H1 (cell line): ENCODE results near the gene GPT2. TPM values are rescaled to one million over a fixed set of nuclear protein-coding genes. Genes with fewer than 3 reads are reported as not detected.

ENCODE experiments used
- CTCF ChIA-PET: fragments of 300-600 bp; sonication (Branson Sonifier 250); formaldehyde crosslinking; loops from one replicate; lab custom pipeline; 2021; ENCODE audit not compliant: partially characterized antibody; lab: Charles Lee
- POLR2A ChIA-PET: fragments of 300-600 bp; sonication (Branson Sonifier 250); formaldehyde crosslinking; loops from one replicate; lab custom pipeline; 2021; ENCODE audit warnings: inconsistent platforms; ENCODE audit not compliant: partially characterized antibody; lab: Charles Lee
- DNase-seq, 2 experiments: peaks; one replicate each; pipeline versions ENCODE4 v3.0.0 to v3.0.0-alpha.2; 2010 to 2022; ENCODE audit warnings: low spot score in 2 of 2, low read depth in 1 of 2, mixed read lengths in 1 of 2
- FAIRE-seq: peaks from 2 replicates; lab custom pipeline; 2011; peaks lifted over from hg19 to GRCh38; lab: Jason Lieb, UNC
- H2AFZ ChIP-seq: 2 replicates; pipeline ENCODE4 v1.8.1; 2012; ENCODE audit warnings: low read length, inconsistent platforms
- H2AK5ac ChIP-seq: 2 replicates; pipeline ENCODE4 v1.6.1; 2013; ENCODE audit warnings: low read depth, low read length
- H2BK120ac ChIP-seq: replicated peaks from 2 replicates; pipeline ENCODE3; 2013; ENCODE audit warnings: low read depth, low read length, inconsistent platforms
- H2BK12ac ChIP-seq: 2 replicates; pipeline ENCODE4 v1.6.1; 2013; ENCODE audit warnings: low read depth, low read length
- H2BK15ac ChIP-seq: 2 replicates; pipeline ENCODE4 v1.6.1; 2013; ENCODE audit warnings: low read length
- H2BK20ac ChIP-seq: 2 replicates; pipeline ENCODE4 v1.6.1; 2013; ENCODE audit warnings: low read length
- H2BK5ac ChIP-seq: 2 replicates; pipeline ENCODE4 v1.6.1; 2013; ENCODE audit warnings: low read depth, low read length
- H3K14ac ChIP-seq: 2 replicates; pipeline ENCODE4 v1.6.1; 2013; ENCODE audit warnings: inconsistent platforms; ENCODE audit not compliant: insufficient read length
- H3K18ac ChIP-seq: 2 replicates; pipeline ENCODE4 v1.6.1; 2013; ENCODE audit warnings: low read length; ENCODE audit errors: extremely low read depth
- H3K23ac ChIP-seq: 2 replicates; pipeline ENCODE4 v1.6.1; 2013; ENCODE audit warnings: inconsistent platforms; ENCODE audit not compliant: insufficient read length
- H3K23me2 ChIP-seq: 2 replicates; pipeline ENCODE4 v1.6.1; 2013; ENCODE audit warnings: low read depth, low read length
- H3K27ac ChIP-seq: 2 replicates; pipeline ENCODE4 v1.6.1; 2011; ENCODE audit warnings: low read depth, low read length, inconsistent platforms
- H3K27me3 ChIP-seq, 4 experiments: replicated peaks in 1 of 4; 1 replicate in 1 of 4; 2 replicates in 3 of 4; pipeline versions ENCODE4 v1.6.1 to v1.8.1; 2011 to 2013; ENCODE audit warnings: low read length in 3 of 4, mild to moderate bottlenecking in 3 of 4, inconsistent platforms in 2 of 4, mixed read lengths in 2 of 4, moderate library complexity in 1 of 4; ENCODE audit not compliant: control insufficient read depth in 3 of 4, insufficient read depth in 3 of 4; ENCODE audit errors: extremely low read depth in 1 of 4
- H3K36me3 ChIP-seq, 4 experiments: 2 replicates each; pipeline versions ENCODE4 v1.6.1 to v1.8.1; 2011 to 2013; ENCODE audit warnings: mild to moderate bottlenecking in 4 of 4, low read length in 3 of 4, moderate library complexity in 2 of 4, control low read depth in 1 of 4, inconsistent platforms in 1 of 4; ENCODE audit not compliant: insufficient read depth in 4 of 4, control insufficient read depth in 2 of 4
- H3K4ac ChIP-seq: replicated peaks from 2 replicates; pipeline ENCODE3; 2013; ENCODE audit warnings: low read length, low read depth, mixed read lengths, inconsistent platforms; ENCODE audit not compliant: insufficient read length
- H3K4me1 ChIP-seq, 4 experiments: replicated peaks in 1 of 4; 1 replicate in 1 of 4; 2 replicates in 3 of 4; pipeline versions ENCODE4 v1.6.1 to v1.8.1; 2011 to 2013; ENCODE audit warnings: low read length in 3 of 4, inconsistent platforms in 2 of 4, mixed read lengths in 1 of 4; ENCODE audit not compliant: insufficient read depth in 4 of 4, control insufficient read depth in 3 of 4
- H3K4me2 ChIP-seq, 2 experiments: 2 replicates each; pipeline versions ENCODE4 v1.6.1 to v1.8.1; 2011 to 2013; ENCODE audit warnings: low read depth in 2 of 2, low read length in 2 of 2, control low read depth in 1 of 2, inconsistent platforms in 1 of 2, mild to moderate bottlenecking in 1 of 2; ENCODE audit not compliant: insufficient read depth in 1 of 2
- H3K4me3 ChIP-seq, 4 experiments: fragments of 200-600, 300-600 bp in 1 of 4; sonication (generic), shearing (Covaris generic), sonication (Bioruptor Twin) in 1 of 4; 2 replicates each; pipeline versions ENCODE4 v1.5.1 to v1.8.1; 2011 to 2016; ENCODE audit warnings: low read length in 4 of 4, low read depth in 3 of 4, control low read depth in 2 of 4, inconsistent platforms in 2 of 4, mild to moderate bottlenecking in 2 of 4, mixed read lengths in 1 of 4, moderate library complexity in 1 of 4; ENCODE audit not compliant: insufficient read depth in 2 of 4; ENCODE audit errors: extremely low read depth in 1 of 4
- H3K56ac ChIP-seq: replicated peaks from 2 replicates; pipeline ENCODE3; 2013; ENCODE audit warnings: low read depth, mild to moderate bottlenecking, mixed read lengths, low read length, inconsistent platforms; ENCODE audit not compliant: insufficient read length
- H3K79me1 ChIP-seq: 2 replicates; pipeline ENCODE4 v1.6.1; 2013; ENCODE audit warnings: low read depth, low read length, control low read depth
- H3K79me2 ChIP-seq, 2 experiments: 2 replicates each; pipeline versions ENCODE4 v1.6.1 to v1.8.1; 2012 to 2013; ENCODE audit warnings: low read length in 2 of 2, mild to moderate bottlenecking in 2 of 2, inconsistent platforms in 1 of 2; ENCODE audit not compliant: insufficient read depth in 2 of 2, control insufficient read depth in 1 of 2
- H3K9ac ChIP-seq, 4 experiments: replicated peaks in 1 of 4; 1 replicate in 1 of 4; 2 replicates in 3 of 4; pipeline versions ENCODE4 v1.6.1 to v1.8.1; 2011 to 2013; ENCODE audit warnings: low read depth in 3 of 4, low read length in 3 of 4, control low read depth in 2 of 4, mild to moderate bottlenecking in 2 of 4, moderate library complexity in 2 of 4, inconsistent platforms in 1 of 4; ENCODE audit errors: extremely low read depth in 1 of 4
- H3K9me3 ChIP-seq, 2 experiments: 2 replicates each; pipeline versions ENCODE4 v1.6.1 to v1.8.1; 2012 to 2013; ENCODE audit warnings: mild to moderate bottlenecking in 2 of 2, moderate library complexity in 2 of 2, control low read depth in 1 of 2, inconsistent platforms in 1 of 2, low read depth in 1 of 2, low read length in 1 of 2, mixed read lengths in 1 of 2; ENCODE audit not compliant: insufficient read depth in 2 of 2
- H4K20me1 ChIP-seq, 2 experiments: replicated peaks in 1 of 2; 2 replicates each; pipeline versions ENCODE3 to v1.8.1; 2011 to 2013; ENCODE audit warnings: inconsistent platforms in 2 of 2, low read length in 2 of 2, mild to moderate bottlenecking in 1 of 2; ENCODE audit not compliant: insufficient read depth in 2 of 2, control insufficient read depth in 1 of 2
- H4K5ac ChIP-seq: 2 replicates; pipeline ENCODE4 v1.6.1; 2013; ENCODE audit warnings: low read length, low read depth, mixed read lengths, inconsistent platforms; ENCODE audit not compliant: insufficient read length
- H4K8ac ChIP-seq: 2 replicates; pipeline ENCODE4 v1.8.0; 2013; ENCODE audit warnings: mild to moderate bottlenecking, moderate library complexity, low read length, inconsistent platforms; ENCODE audit not compliant: insufficient read depth; ENCODE audit errors: extremely low read depth
- H4K91ac ChIP-seq: replicated peaks from 2 replicates; pipeline ENCODE3; 2013; ENCODE audit warnings: low read length, mixed read lengths, inconsistent platforms; ENCODE audit not compliant: insufficient read length
- CTBP2 ChIP-seq: IDR thresholded peaks from 2 replicates; pipeline ENCODE4 v1.7.0; 2011; ENCODE audit warnings: borderline replicate concordance, mild to moderate bottlenecking, moderate library complexity, mixed read lengths, low read length; ENCODE audit not compliant: insufficient read depth, insufficient read length
- EGR1 ChIP-seq: IDR thresholded peaks from 2 replicates; pipeline ENCODE4 v1.6.1; 2011; ENCODE audit warnings: low read depth, low read length, borderline replicate concordance
- EZH2 ChIP-seq: fragments of 200-600 bp; sonication (generic); IDR thresholded peaks from 2 replicates; pipeline ENCODE4 v1.7.1; 2012; ENCODE audit warnings: low read depth, mild to moderate bottlenecking, moderate library complexity, low read length, inconsistent platforms; ENCODE audit not compliant: severe bottlenecking
- GTF2F1 ChIP-seq: IDR thresholded peaks from 2 replicates; pipeline ENCODE4 v1.6.1; 2012; ENCODE audit warnings: low read depth, low read length, improper control_type of control experiment, borderline replicate concordance
- KDM4A ChIP-seq: IDR thresholded peaks from one replicate; pipeline ENCODE4 v1.7.1; 2012; ENCODE audit warnings: low read depth, mild to moderate bottlenecking, moderate library complexity, low read length, inconsistent platforms; ENCODE audit not compliant: severe bottlenecking
- PHF8 ChIP-seq: fragments of 200-600 bp; sonication (generic); conservative IDR thresholded peaks from 2 replicates; pipeline ENCODE4 v1.7.1; 2012; ENCODE audit warnings: low read depth, mild to moderate bottlenecking, inconsistent platforms, low read length, moderate library complexity
- RFX5 ChIP-seq: IDR thresholded peaks from 2 replicates; pipeline ENCODE4 v1.6.1; 2011; ENCODE audit warnings: low read depth, low read length, improper control_type of control experiment, borderline replicate concordance
- SP1 ChIP-seq: IDR thresholded peaks from 2 replicates; pipeline ENCODE4 v1.6.1; 2011; ENCODE audit warnings: low read depth, low read length
- WGBS, 2 experiments: shearing (Covaris generic) in 1 of 2; methylation state at CpG; one replicate each; pipeline versions ENCODE4 v1.1.6 to v1.1.7; 2013 to 2015; ENCODE audit warnings: low lambda C conversion rate in 2 of 2, mixed read lengths in 2 of 2, inconsistent platforms in 1 of 2, low coverage in 1 of 2, missing lambda C conversion rate in 1 of 2; ENCODE audit not compliant: insufficient replicate concordance in 2 of 2, insufficient coverage in 1 of 2, insufficient read length in 1 of 2; ENCODE audit errors: extremely low coverage in 1 of 2, missing lambda C conversion rate in 1 of 2; 5-methylcytosine and 5-hydroxymethylcytosine counted together
- polyA plus RNA-seq, 7 experiments: library from polyadenylated mRNA; depleted of rRNA in 3 of 7; stranded (reverse) in 5 of 7; unstranded in 2 of 7; fragments of >200 nt in 5 of 7; fragments of 200-250 nt in 2 of 7; gene quantifications; 1 replicate in 5 of 7; 2 replicates in 1 of 7; 4 replicates in 1 of 7; pipeline versions ENCODE4 v1.2.1 to v1.2.3, GENCODE V29; 2011 to 2013; ENCODE audit warnings: missing spikeins in 2 of 7, mixed read lengths in 2 of 7
- total RNA-seq: library from RNA; stranded (reverse); fragmentation: NEBNext Ultra II Directional; extraction: Animal tissue kit (Norgen Biotek cat#: 25700); gene quantifications from 2 replicates; pipeline ENCODE4 v1.2.1, GENCODE V29; 2021
- TF ChIP-seq, protein P1 (sequence below): IDR thresholded peaks from 2 replicates; pipeline ENCODE4 v1.6.1; 2012; ENCODE audit warnings: low read length, inconsistent platforms
- TF ChIP-seq, protein P2 (sequence below): IDR thresholded peaks from 2 replicates; pipeline ENCODE4 v1.6.1; 2012; ENCODE audit warnings: inconsistent platforms

Gene GPT2
- total and polyA plus RNA-seq, 2 of the 8 experiments (the other 6 are each of a cell fraction or from before 2014, with no cell fraction given), result 71.6 to 94.1 TPM

DNA sequence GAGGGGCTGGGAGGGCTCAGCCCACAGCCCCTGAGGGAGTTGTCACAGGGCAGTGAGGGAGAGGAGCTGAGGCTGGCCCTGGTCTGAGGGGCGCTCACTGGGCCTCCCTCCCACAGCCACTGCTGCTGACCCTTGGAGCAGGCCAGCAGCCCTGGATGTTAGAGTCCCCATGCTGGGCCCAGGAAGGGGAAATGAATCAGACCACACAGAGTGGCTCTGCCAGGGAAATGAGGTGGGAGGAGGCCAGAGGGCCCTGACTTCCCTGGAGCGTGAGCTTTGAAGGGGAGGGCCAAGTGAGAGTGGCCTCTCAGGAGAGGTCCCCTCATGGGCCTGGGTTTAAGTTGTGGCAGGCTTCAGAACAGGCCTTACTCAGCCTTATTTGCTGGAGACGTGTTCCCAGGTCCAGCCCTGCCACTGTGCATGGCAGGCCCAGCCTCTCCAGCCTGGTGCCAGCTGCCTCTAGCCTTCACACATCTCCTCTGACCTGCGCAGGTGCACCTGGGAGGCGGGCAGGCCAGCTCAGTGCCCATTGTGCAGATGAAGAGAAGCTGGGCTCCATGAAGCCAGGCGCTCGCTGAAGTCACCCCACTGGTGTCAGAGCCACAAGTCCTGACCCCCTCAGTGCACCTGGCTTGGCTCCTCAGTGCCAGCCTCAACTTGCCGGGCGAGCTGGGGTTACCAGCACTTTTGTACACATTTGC is 15.4 kb downstream of the GPT2 start:
- POLR2A ChIA-PET, result interaction anchor here (0.7 to 22.7 kb wide), 10 partner anchors 10 to 85 kb away, joined by 3 to 580 read pairs (median 6); partner anchors contain the start of genes C16orf87 and GPT2
- no peak for FAIRE-seq
- TF ChIP-seq KDM4A (no peak), GTF2F1 (no peak), CTBP2 (no peak), RFX5 (no peak), EGR1 (no peak), EZH2 (no peak), SP1 (no peak), PHF8 (no peak)
- TF ChIP-seq, protein P1, sequence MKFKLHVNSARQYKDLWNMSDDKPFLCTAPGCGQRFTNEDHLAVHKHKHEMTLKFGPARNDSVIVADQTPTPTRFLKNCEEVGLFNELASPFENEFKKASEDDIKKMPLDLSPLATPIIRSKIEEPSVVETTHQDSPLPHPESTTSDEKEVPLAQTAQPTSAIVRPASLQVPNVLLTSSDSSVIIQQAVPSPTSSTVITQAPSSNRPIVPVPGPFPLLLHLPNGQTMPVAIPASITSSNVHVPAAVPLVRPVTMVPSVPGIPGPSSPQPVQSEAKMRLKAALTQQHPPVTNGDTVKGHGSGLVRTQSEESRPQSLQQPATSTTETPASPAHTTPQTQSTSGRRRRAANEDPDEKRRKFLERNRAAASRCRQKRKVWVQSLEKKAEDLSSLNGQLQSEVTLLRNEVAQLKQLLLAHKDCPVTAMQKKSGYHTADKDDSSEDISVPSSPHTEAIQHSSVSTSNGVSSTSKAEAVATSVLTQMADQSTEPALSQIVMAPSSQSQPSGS, result no peak
- TF ChIP-seq, protein P2, sequence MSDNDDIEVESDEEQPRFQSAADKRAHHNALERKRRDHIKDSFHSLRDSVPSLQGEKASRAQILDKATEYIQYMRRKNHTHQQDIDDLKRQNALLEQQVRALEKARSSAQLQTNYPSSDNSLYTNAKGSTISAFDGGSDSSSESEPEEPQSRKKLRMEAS, result no peak

More for the DNA sequence above, 15.4 kb downstream of the GPT2 start:
- no peaks in the 10 kb centered on the region for H3K9me3 ChIP-seq
- no peak overlapping the region for H3K9ac ChIP-seq
- no peak overlapping the region for H3K27ac ChIP-seq
- H4K20me1 ChIP-seq, result peaks cover 13 to 14% of the 10 kb centered on the region in 2 experiments
- no peak overlapping the region for H2BK5ac ChIP-seq
- no peak overlapping the region for H3K18ac ChIP-seq
- no peak overlapping the region for H3K23ac ChIP-seq
- H2BK120ac ChIP-seq, result no peak overlapping the region
- H3K4me2 ChIP-seq, result no peak overlapping the region
- WGBS, 2 experiments, result 97% methylated on average over 8 of the region's 9 CpGs; no CpG with 5 or more reads in 1 of the 2 experiments
- no peak overlapping the region for H3K4ac ChIP-seq
- peaks cover 7 to 56% (median 26%) of the 10 kb centered on the region in 4 experiments; a peak in 7 of 8 replicates for H3K36me3 ChIP-seq
- no peak overlapping the region for H4K8ac ChIP-seq
- no peak overlapping the region for H3K56ac ChIP-seq
- H2AFZ ChIP-seq, result no peak overlapping the region
- H2BK12ac ChIP-seq, result no peak overlapping the region
- no peak overlapping the region for H4K5ac ChIP-seq
- H3K79me1 ChIP-seq, result peaks cover 6% of the 10 kb centered on the region
- CTCF ChIA-PET, result interaction anchor here (0.7 to 3.1 kb wide), 10 partner anchors 8 to 47 kb away, joined by 3 to 31 read pairs (median 5); no protein-coding TSS in a partner anchor
- no peak for DNase-seq
- no peak overlapping the region for H3K14ac ChIP-seq
- no peak overlapping the region for H3K4me3 ChIP-seq
- peaks cover 3 to 35% of the 10 kb centered on the region in 2 experiments; a peak in 3 of 4 replicates for H3K79me2 ChIP-seq
- H2BK15ac ChIP-seq, result no peak overlapping the region
- no peaks in the 10 kb centered on the region for H3K27me3 ChIP-seq
- H2AK5ac ChIP-seq, result no peak overlapping the region
- no peak overlapping the region for H2BK20ac ChIP-seq
- H3K23me2 ChIP-seq, result no peaks in the 10 kb centered on the region
- H4K91ac ChIP-seq, result no peak overlapping the region
- no peaks in the 10 kb centered on the region; a peak in 1 of 7 replicates for H3K4me1 ChIP-seq
